SK-N-SH treated with all-trans-retinoic acid at 6 μM for 48 hours (cell line): Measurements from ENCODE around the gene PHLDA3.

Experiments
- ATAC-seq: fragments of 200-7000 bp; cut with Tn5 transposase; 3 replicates; pipeline ENCODE4 v1.9.1; 2020; ENCODE audit warnings: mild to moderate bottlenecking, moderate library complexity
- ARNTL ChIP-seq: fragments of 450-650 bp; formaldehyde crosslinking; IDR thresholded peaks from 2 replicates; pipeline ENCODE4 v1.5.0; 2020; ENCODE audit warnings: low read depth, mild to moderate bottlenecking, moderate library complexity, borderline replicate concordance
- BACH2 ChIP-seq: fragments of 250-450 bp; sonication (Bioruptor Pico); IDR thresholded peaks from 2 replicates; pipeline ENCODE4 v1.9.0; 2021; ENCODE audit warnings: mild to moderate bottlenecking, borderline replicate concordance
- ESRRG ChIP-seq: fragments of 250-450 bp; sonication (Bioruptor Pico); IDR thresholded peaks from 2 replicates; pipeline ENCODE4 v1.6.1; 2021; ENCODE audit warnings: mild to moderate bottlenecking
- GLIS3 ChIP-seq: fragments of 250-450 bp; sonication (Bioruptor Pico); IDR thresholded peaks from 2 replicates; pipeline ENCODE4 v1.5.0; 2020; ENCODE audit warnings: mild to moderate bottlenecking, moderate library complexity
- ISL1 ChIP-seq: fragments of 250-450 bp; sonication (Bioruptor Pico); IDR thresholded peaks from 2 replicates; pipeline ENCODE4 v2.1.2; 2022; ENCODE audit warnings: mild to moderate bottlenecking, moderate library complexity
- OSR1 ChIP-seq: fragments of 250-450 bp; sonication (Bioruptor Pico); IDR thresholded peaks from 2 replicates; pipeline ENCODE4 v1.8.0; 2022; ENCODE audit warnings: moderate library complexity, mild to moderate bottlenecking, inconsistent platforms
- PPARA ChIP-seq: fragments of 250-450 bp; sonication (Bioruptor Pico); IDR thresholded peaks from 2 replicates; pipeline ENCODE4 v1.5.0; 2020; ENCODE audit warnings: mild to moderate bottlenecking, borderline replicate concordance
- RARB ChIP-seq: fragments of 250-450 bp; sonication (Bioruptor Pico); IDR thresholded peaks from 2 replicates; pipeline ENCODE4 v1.8.0; 2021; ENCODE audit warnings: mild to moderate bottlenecking, moderate library complexity
- SNAI2 ChIP-seq: fragments of 250-450 bp; sonication (Bioruptor Pico); IDR thresholded peaks from 2 replicates; pipeline ENCODE4 v1.5.0; 2020; ENCODE audit warnings: mild to moderate bottlenecking, moderate library complexity
- TCF4 ChIP-seq: fragments of 250-450 bp; sonication (Bioruptor Pico); IDR thresholded peaks from 2 replicates; pipeline ENCODE4 v1.8.0; 2021; ENCODE audit warnings: mild to moderate bottlenecking, moderate library complexity, borderline replicate concordance
- TOX ChIP-seq: fragments of 250-450 bp; sonication (Bioruptor Pico); IDR thresholded peaks from 2 replicates; pipeline ENCODE4 v1.8.0; 2021; ENCODE audit warnings: mild to moderate bottlenecking, moderate library complexity, borderline replicate concordance
- ZC3H10 ChIP-seq: fragments of 250-450 bp; sonication (Bioruptor Pico); IDR thresholded peaks from 2 replicates; pipeline ENCODE4 v1.5.1; 2021; ENCODE audit warnings: mild to moderate bottlenecking, moderate library complexity
- ZFP3 ChIP-seq: fragments of 250-450 bp; sonication (Bioruptor Pico); IDR thresholded peaks from 2 replicates; pipeline ENCODE4 v1.5.0; 2020; ENCODE audit warnings: mild to moderate bottlenecking, moderate library complexity
- ZFP30 ChIP-seq: fragments of 450-650 bp; formaldehyde crosslinking; IDR thresholded peaks from 2 replicates; pipeline ENCODE4 v1.5.0; 2022; ENCODE audit warnings: mild to moderate bottlenecking, moderate library complexity
- ZNF565 ChIP-seq: fragments of 450-650 bp; formaldehyde crosslinking; conservative IDR thresholded peaks from 2 replicates; pipeline ENCODE4 v1.5.0; 2020; ENCODE audit warnings: low read depth, mild to moderate bottlenecking, moderate library complexity
- ZNF70 ChIP-seq: fragments of 450-650 bp; formaldehyde crosslinking; IDR thresholded peaks from 2 replicates; pipeline ENCODE4 v1.5.0; 2020; ENCODE audit warnings: mild to moderate bottlenecking, moderate library complexity
- ZNF8 ChIP-seq: fragments of 450-650 bp; formaldehyde crosslinking; IDR thresholded peaks from 2 replicates; pipeline ENCODE4 v1.5.0; 2020; ENCODE audit warnings: mild to moderate bottlenecking, moderate library complexity
- TF ChIP-seq, protein P1 (sequence below): fragments of 250-450 bp; sonication (Bioruptor Pico); IDR thresholded peaks from 2 replicates; pipeline ENCODE4 v1.5.1; 2021; ENCODE audit warnings: mild to moderate bottlenecking, moderate library complexity
- TF ChIP-seq, protein P2 (sequence below): fragments of 250-450 bp; sonication (Bioruptor Pico); IDR thresholded peaks from 2 replicates; pipeline ENCODE4 v1.8.0; 2021; ENCODE audit warnings: low read depth, mild to moderate bottlenecking, moderate library complexity, borderline replicate concordance
- TF ChIP-seq, protein P3 (sequence below): fragments of 250-450 bp; sonication (Bioruptor Pico); IDR thresholded peaks from 2 replicates; pipeline ENCODE4 v1.8.0; 2020; ENCODE audit warnings: mild to moderate bottlenecking, moderate library complexity, borderline replicate concordance
- TF ChIP-seq, protein P4 (sequence below): fragments of 250-450 bp; sonication (Bioruptor Pico); IDR thresholded peaks from 2 replicates; pipeline ENCODE4 v1.5.0; 2020; ENCODE audit warnings: mild to moderate bottlenecking, moderate library complexity
- TF ChIP-seq, protein P5 (sequence below): fragments of 250-450 bp; sonication (Bioruptor Pico); IDR thresholded peaks from 2 replicates; pipeline ENCODE4 v1.5.1; 2020; ENCODE audit warnings: low read depth, mild to moderate bottlenecking, moderate library complexity

The PHLDA3 gene

DNA sequence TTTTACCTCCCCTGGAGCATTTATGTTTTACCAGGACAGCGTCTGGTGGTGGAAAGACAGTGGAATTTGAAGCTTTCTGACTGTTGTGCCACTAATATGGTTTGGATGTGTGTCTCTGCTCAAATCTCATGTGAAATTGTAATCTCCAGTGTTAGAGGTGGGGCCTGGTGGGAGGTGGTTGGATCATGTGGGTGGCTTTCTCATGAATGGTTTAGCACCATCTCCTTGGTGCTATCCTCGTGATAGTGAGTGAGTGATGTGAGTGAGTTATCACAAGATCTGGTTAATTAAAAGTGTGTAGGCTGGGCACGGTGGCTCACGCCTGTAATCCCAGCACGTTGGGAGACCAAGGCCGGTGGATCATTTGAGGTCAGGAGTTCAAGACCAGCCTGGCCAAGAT is 23.7 kb downstream of the PHLDA3 start:
- ATAC-seq = no peak
- TF ChIP-seq, protein P1, sequence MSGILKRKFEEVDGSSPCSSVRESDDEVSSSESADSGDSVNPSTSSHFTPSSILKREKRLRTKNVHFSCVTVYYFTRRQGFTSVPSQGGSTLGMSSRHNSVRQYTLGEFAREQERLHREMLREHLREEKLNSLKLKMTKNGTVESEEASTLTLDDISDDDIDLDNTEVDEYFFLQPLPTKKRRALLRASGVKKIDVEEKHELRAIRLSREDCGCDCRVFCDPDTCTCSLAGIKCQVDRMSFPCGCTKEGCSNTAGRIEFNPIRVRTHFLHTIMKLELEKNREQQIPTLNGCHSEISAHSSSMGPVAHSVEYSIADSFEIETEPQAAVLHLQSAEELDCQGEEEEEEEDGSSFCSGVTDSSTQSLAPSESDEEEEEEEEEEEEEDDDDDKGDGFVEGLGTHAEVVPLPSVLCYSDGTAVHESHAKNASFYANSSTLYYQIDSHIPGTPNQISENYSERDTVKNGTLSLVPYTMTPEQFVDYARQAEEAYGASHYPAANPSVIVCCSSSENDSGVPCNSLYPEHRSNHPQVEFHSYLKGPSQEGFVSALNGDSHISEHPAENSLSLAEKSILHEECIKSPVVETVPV (CRISPR knock-in tag) = no peak
- no peak for TF ChIP-seq ZC3H10 (CRISPR knock-in tag)
- TF ChIP-seq, protein P2, sequence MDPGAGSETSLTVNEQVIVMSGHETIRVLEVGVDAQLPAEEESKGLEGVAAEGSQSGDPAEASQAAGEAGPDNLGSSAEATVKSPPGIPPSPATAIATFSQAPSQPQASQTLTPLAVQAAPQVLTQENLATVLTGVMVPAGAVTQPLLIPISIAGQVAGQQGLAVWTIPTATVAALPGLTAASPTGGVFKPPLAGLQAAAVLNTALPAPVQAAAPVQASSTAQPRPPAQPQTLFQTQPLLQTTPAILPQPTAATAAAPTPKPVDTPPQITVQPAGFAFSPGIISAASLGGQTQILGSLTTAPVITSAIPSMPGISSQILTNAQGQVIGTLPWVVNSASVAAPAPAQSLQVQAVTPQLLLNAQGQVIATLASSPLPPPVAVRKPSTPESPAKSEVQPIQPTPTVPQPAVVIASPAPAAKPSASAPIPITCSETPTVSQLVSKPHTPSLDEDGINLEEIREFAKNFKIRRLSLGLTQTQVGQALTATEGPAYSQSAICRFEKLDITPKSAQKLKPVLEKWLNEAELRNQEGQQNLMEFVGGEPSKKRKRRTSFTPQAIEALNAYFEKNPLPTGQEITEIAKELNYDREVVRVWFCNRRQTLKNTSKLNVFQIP (CRISPR knock-in tag) = no peak
- TF ChIP-seq ZNF8 (CRISPR knock-in tag) = no peak
- no peak for TF ChIP-seq TOX (CRISPR knock-in tag)
- no peak for TF ChIP-seq ISL1
- TF ChIP-seq PPARA (CRISPR knock-in tag) = no peak
- no peak for TF ChIP-seq OSR1 (CRISPR knock-in tag)
- no peak for TF ChIP-seq BACH2 (CRISPR knock-in tag)
- TF ChIP-seq, protein P3, sequence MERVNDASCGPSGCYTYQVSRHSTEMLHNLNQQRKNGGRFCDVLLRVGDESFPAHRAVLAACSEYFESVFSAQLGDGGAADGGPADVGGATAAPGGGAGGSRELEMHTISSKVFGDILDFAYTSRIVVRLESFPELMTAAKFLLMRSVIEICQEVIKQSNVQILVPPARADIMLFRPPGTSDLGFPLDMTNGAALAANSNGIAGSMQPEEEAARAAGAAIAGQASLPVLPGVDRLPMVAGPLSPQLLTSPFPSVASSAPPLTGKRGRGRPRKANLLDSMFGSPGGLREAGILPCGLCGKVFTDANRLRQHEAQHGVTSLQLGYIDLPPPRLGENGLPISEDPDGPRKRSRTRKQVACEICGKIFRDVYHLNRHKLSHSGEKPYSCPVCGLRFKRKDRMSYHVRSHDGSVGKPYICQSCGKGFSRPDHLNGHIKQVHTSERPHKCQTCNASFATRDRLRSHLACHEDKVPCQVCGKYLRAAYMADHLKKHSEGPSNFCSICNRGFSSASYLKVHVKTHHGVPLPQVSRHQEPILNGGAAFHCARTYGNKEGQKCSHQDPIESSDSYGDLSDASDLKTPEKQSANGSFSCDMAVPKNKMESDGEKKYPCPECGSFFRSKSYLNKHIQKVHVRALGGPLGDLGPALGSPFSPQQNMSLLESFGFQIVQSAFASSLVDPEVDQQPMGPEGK (CRISPR knock-in tag) = no peak
- TF ChIP-seq, protein P4, sequence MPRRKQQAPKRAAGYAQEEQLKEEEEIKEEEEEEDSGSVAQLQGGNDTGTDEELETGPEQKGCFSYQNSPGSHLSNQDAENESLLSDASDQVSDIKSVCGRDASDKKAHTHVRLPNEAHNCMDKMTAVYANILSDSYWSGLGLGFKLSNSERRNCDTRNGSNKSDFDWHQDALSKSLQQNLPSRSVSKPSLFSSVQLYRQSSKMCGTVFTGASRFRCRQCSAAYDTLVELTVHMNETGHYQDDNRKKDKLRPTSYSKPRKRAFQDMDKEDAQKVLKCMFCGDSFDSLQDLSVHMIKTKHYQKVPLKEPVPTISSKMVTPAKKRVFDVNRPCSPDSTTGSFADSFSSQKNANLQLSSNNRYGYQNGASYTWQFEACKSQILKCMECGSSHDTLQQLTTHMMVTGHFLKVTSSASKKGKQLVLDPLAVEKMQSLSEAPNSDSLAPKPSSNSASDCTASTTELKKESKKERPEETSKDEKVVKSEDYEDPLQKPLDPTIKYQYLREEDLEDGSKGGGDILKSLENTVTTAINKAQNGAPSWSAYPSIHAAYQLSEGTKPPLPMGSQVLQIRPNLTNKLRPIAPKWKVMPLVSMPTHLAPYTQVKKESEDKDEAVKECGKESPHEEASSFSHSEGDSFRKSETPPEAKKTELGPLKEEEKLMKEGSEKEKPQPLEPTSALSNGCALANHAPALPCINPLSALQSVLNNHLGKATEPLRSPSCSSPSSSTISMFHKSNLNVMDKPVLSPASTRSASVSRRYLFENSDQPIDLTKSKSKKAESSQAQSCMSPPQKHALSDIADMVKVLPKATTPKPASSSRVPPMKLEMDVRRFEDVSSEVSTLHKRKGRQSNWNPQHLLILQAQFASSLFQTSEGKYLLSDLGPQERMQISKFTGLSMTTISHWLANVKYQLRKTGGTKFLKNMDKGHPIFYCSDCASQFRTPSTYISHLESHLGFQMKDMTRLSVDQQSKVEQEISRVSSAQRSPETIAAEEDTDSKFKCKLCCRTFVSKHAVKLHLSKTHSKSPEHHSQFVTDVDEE (CRISPR knock-in tag) = no peak
- no peak for TF ChIP-seq ZNF565 (CRISPR knock-in tag)
- no peak for TF ChIP-seq SNAI2 (CRISPR knock-in tag)
- no peak for TF ChIP-seq TCF4 (CRISPR knock-in tag)
- TF ChIP-seq GLIS3 = no peak
- TF ChIP-seq, protein P5, sequence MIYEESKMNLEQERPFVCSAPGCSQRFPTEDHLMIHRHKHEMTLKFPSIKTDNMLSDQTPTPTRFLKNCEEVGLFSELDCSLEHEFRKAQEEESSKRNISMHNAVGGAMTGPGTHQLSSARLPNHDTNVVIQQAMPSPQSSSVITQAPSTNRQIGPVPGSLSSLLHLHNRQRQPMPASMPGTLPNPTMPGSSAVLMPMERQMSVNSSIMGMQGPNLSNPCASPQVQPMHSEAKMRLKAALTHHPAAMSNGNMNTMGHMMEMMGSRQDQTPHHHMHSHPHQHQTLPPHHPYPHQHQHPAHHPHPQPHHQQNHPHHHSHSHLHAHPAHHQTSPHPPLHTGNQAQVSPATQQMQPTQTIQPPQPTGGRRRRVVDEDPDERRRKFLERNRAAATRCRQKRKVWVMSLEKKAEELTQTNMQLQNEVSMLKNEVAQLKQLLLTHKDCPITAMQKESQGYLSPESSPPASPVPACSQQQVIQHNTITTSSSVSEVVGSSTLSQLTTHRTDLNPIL (CRISPR knock-in tag) = no peak
- no peak for TF ChIP-seq RARB (CRISPR knock-in tag)
- no peak for TF ChIP-seq ESRRG (CRISPR knock-in tag)
- no peak for TF ChIP-seq ZFP3

DNA sequence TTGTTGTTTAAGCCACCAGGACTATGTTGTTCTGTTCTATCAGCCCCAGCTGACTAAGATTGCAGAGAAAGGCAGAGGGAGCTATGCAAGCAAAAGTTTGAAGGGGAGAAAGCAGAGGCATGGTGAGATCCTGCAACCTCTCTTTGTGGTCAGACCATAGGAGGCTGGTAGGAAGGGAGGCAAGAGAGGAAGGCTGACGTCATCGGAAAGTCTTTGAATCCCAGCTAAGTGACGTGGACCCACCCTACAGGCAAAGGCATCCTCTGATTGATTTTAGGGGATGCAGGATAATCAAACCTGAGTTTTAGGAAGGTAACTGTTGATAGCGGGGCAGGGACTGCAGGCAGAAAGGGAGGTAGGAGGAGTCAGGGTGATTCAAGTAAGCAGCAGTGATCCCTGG is 24.2 kb downstream of the PHLDA3 start:
- TF ChIP-seq OSR1 (CRISPR knock-in tag) (no peak), ESRRG (CRISPR knock-in tag) (no peak), GLIS3 (no peak), ZNF70 (CRISPR knock-in tag) (no peak)
- TF ChIP-seq, protein P3 (CRISPR knock-in tag) = no peak
- no peak for ATAC-seq

DNA sequence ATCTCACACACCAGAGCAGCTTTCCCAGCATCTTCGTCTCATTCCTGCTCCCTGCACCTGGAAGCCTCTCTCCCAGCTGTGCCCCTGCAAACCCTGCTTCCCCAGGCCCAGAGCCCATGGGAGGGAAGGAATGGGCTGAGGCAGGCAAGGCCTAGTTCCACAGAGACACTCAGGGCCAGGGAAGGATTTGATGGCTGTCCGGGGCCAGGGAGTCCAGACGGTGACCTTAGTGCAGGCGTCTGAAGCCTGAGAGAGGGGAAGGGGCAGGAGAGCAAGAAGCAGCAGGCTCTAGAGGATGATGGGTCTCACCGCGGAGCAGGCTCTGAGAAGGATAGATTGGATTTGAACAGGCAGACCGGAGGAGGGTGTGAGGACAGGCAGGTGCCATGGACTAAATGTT is 25.2 kb downstream of the PHLDA3 start:
- no peak for ATAC-seq
- TF ChIP-seq ESRRG (CRISPR knock-in tag) = no peak
- no peak for TF ChIP-seq ZNF70 (CRISPR knock-in tag)
- TF ChIP-seq TOX (CRISPR knock-in tag) = no peak
- no peak for TF ChIP-seq OSR1 (CRISPR knock-in tag)
- TF ChIP-seq BACH2 (CRISPR knock-in tag) = no peak
- TF ChIP-seq ISL1 = no peak
- no peak for TF ChIP-seq ZFP30
- no peak for TF ChIP-seq ZNF8 (CRISPR knock-in tag)
- TF ChIP-seq, protein P4 (CRISPR knock-in tag) = no peak
- TF ChIP-seq ARNTL = no peak
- TF ChIP-seq RARB (CRISPR knock-in tag) = no peak
- TF ChIP-seq ZC3H10 (CRISPR knock-in tag) = no peak
- TF ChIP-seq, protein P1 (CRISPR knock-in tag) = no peak
